ENCODE data around the gene DRAM2. TPM values are rescaled to one million over a fixed set of nuclear protein-coding genes. Genes with fewer than 3 reads are reported as not detected.

DRAM2 gene
- total RNA-seq, 4 donors from 2014 or later = 30.3 to 64.3 (median 37.6) TPM

DNA sequence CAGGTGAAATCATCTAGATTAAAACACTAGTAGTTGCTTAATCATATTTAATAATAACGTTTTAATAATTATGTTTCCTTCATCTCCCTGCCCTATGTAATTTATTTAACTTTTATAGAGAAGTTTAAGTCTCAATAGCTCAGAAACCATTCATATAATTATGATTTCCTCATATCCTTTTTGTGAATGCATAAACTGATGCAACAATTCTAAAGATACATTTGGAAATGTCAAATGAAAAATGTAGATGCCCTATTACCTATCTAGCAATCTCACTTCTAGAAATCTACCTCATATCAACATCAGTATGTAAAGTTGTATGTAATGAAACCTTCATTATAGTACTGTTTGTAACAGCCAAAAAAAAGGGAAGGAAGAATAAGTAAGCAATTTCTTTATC, 10.5 kb downstream of the DRAM2 start:
- peaks cover 0 to 8% (median 0%) of the 10 kb centered on the region in 4 donors for H3K4me1 ChIP-seq
- WGBS, 2 donors = 67 to 79% methylated on average over 1 of the region's 1 CpG
- H3K9me3 ChIP-seq = no peaks in the 10 kb centered on the region
- DNase-seq (ENCODE audit: low spot score in 2 of 2) = no peak
- no peak overlapping the region for H3K4me3 ChIP-seq
- H3K27me3 ChIP-seq = no peaks in the 10 kb centered on the region
- H3K27ac ChIP-seq = no peak overlapping the region
- H3K36me3 ChIP-seq = peaks cover 0 to 51% (median 5%) of the 10 kb centered on the region in 3 donors
- TF ChIP-seq, protein P1, sequence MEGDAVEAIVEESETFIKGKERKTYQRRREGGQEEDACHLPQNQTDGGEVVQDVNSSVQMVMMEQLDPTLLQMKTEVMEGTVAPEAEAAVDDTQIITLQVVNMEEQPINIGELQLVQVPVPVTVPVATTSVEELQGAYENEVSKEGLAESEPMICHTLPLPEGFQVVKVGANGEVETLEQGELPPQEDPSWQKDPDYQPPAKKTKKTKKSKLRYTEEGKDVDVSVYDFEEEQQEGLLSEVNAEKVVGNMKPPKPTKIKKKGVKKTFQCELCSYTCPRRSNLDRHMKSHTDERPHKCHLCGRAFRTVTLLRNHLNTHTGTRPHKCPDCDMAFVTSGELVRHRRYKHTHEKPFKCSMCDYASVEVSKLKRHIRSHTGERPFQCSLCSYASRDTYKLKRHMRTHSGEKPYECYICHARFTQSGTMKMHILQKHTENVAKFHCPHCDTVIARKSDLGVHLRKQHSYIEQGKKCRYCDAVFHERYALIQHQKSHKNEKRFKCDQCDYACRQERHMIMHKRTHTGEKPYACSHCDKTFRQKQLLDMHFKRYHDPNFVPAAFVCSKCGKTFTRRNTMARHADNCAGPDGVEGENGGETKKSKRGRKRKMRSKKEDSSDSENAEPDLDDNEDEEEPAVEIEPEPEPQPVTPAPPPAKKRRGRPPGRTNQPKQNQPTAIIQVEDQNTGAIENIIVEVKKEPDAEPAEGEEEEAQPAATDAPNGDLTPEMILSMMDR (IDR thresholded peaks at IDR 0.05) = no peak
- TF ChIP-seq POLR2A (IDR thresholded peaks at IDR 0.05) (no peak), EP300 (IDR thresholded peaks at IDR 0.05) (no peak)

DNA sequence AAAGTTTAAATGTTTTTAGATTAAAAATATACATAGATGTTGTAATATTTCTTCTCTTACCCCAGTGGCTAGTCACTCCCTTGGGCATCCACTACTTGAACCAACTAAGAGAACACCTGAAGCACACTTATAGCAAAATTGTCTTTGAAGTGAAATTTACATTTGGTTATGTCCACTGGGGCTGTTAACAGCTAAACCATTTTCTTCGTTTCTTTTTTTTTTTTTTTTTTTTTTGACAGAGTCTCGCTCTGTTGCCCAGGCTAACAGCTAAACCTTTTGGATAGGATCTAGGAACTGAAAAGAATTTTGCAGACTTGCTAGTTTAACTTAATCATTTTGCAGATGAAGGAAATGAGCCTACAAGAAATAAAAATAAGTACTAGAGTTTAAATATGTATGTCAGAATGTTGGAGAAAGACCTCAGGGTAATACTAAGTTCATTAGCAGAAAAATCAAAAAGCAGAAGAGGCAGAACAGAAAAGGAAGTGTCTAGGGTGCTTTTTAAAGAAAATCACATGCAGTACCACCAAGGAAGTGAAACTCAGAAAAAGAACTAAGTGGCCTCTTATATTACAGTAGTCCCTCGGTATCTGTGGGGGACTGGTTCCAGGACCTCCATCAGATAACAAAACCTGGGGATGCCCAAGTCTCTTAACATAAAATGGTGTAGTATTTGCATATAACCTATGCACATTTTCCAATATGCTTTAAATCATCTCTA, 11.8 kb downstream of the DRAM2 start:
- Histone ChIP-seq H3K36me3 (peaks cover 0 to 63% (median 5%) of the 10 kb centered on the region in 3 donors), H3K4me3 (no peak overlapping the region), H3K4me1 (peaks cover 0 to 8% (median 0%) of the 10 kb centered on the region in 4 donors), H3K9me3 (no peaks in the 10 kb centered on the region), H3K27ac (no peak overlapping the region), H3K27me3 (no peaks in the 10 kb centered on the region)
- no peak for DNase-seq (ENCODE audit: low spot score in 2 of 2)
- TF ChIP-seq EP300 (IDR thresholded peaks at IDR 0.05) (peak in 1 of 2 donors; percentile 53), POLR2A (IDR thresholded peaks at IDR 0.05) (no peak)
- 78 to 83% methylated on average over 3 of the region's 3 CpGs for WGBS, 2 donors

DNA sequence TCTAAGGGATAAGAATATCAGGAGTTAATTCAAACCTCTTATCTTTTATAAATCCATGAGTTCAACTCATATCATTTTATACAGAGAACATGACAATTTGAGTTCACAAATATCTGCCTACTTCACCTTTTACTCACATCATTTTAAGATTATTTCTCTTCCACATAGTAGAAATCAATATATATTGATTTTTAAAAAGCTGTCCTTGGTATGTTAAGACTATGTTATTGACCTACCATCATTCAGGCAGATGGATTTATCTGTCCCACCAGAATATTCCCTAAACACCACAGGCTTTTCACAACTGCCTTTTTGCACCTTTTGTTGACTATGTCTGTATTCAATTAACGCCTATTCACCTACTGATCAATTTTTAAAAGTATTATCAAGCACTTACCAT, 13.5 kb downstream of the DRAM2 start:
- Histone ChIP-seq H3K36me3 (peaks cover 0 to 69% (median 5%) of the 10 kb centered on the region in 3 donors), H3K27ac (no peak overlapping the region), H3K4me3 (no peak overlapping the region), H3K27me3 (no peaks in the 10 kb centered on the region), H3K4me1 (peaks cover 0 to 8% (median 0%) of the 10 kb centered on the region in 4 donors), H3K9me3 (no peaks in the 10 kb centered on the region)
- 100% methylated on average over 1 of the region's 1 CpG for WGBS, 2 donors
- DNase-seq (ENCODE audit: low spot score in 2 of 2) = no peak
- TF ChIP-seq EP300 (IDR thresholded peaks at IDR 0.05) = no peak
- TF ChIP-seq POLR2A (IDR thresholded peaks at IDR 0.05) = no peak
- TF ChIP-seq, protein P1 (IDR thresholded peaks at IDR 0.05) = no peak

DNA sequence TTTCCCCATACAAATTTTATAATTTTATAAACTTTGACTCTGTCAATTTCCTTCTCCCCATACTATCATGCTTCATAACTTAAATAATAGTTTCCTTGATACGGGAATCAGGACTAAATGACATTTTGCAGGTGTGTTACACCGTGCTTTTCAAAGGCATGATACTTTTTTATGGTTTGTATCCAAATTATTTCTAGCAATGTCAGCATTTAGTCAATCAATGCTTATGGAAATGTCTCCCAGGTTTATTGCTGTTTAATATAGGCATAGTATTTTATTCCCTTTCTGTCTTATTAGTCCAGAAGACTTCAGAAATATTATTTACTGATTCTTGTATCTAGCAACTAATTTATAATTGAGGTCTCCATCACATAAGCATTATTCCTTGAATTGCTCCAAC, 23.4 kb downstream of the DRAM2 start:
- Histone ChIP-seq H3K9me3 (no peaks in the 10 kb centered on the region), H3K4me3 (no peak overlapping the region), H3K4me1 (no peaks in the 10 kb centered on the region), H3K27me3 (no peaks in the 10 kb centered on the region), H3K36me3 (peaks cover 4 to 71% (median 4%) of the 10 kb centered on the region in 3 donors), H3K27ac (no peak overlapping the region)
- 94% methylated on average over 2 of the region's 2 CpGs for WGBS, 2 donors
- DNase-seq (ENCODE audit: low spot score in 2 of 2) = no peak
- TF ChIP-seq, protein P1 (IDR thresholded peaks at IDR 0.05) = no peak
- no peak for TF ChIP-seq EP300 (IDR thresholded peaks at IDR 0.05)
- no peak for TF ChIP-seq POLR2A (IDR thresholded peaks at IDR 0.05)

DNA sequence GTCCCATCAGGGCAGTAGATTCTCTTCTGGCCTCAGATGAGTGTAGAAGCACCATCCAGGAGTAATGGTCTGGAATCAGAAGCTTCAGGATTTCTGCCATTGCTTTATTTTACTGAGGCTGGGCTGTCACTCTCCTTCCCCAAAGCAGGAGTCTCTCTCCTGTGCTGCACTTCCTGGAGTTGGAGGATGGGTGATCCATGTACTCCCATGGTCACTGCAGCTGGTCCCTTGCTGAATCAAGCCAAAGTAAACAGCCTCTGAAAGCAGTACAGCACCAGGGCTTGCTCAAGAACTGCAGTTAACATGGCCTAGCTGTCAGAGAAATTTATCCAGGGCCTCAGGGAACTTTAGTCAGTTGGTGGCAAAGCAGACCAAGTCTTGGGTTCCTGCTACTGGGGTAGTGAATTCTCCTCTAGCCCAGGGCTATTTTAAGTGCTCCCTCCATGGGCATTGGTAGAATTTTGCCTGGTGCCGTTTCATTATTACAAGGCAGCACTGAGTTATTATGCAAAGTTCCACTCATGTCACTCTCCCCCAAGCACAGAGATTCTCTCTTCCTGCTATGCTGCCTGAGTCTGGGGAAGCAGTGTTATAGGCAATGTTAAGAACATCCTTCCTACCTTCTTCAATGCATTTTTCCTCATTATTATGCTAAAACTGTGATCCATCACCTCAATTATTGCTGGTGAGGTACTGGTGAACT, 29.5 kb downstream of the DRAM2 start:
- H3K27me3 ChIP-seq = no peaks in the 10 kb centered on the region
- H3K27ac ChIP-seq = no peak overlapping the region
- DNase-seq (ENCODE audit: low spot score in 2 of 2) = no peak
- no peak overlapping the region for H3K4me3 ChIP-seq
- 94 to 100% methylated on average over 1 of the region's 1 CpG for WGBS, 2 donors
- no peaks in the 10 kb centered on the region for H3K4me1 ChIP-seq
- H3K9me3 ChIP-seq = peaks cover 0 to 26% (median 0%) of the 10 kb centered on the region in 4 donors
- peaks cover 0 to 32% (median 0%) of the 10 kb centered on the region in 3 donors for H3K36me3 ChIP-seq
- TF ChIP-seq POLR2A (IDR thresholded peaks at IDR 0.05) (no peak), EP300 (IDR thresholded peaks at IDR 0.05) (no peak)
- TF ChIP-seq, protein P1 (IDR thresholded peaks at IDR 0.05) = no peak

All from tibial nerve (tissue), 4 donors.